Measurements from ENCODE around the gene DIAPH2.

Gene DIAPH2

DNA sequence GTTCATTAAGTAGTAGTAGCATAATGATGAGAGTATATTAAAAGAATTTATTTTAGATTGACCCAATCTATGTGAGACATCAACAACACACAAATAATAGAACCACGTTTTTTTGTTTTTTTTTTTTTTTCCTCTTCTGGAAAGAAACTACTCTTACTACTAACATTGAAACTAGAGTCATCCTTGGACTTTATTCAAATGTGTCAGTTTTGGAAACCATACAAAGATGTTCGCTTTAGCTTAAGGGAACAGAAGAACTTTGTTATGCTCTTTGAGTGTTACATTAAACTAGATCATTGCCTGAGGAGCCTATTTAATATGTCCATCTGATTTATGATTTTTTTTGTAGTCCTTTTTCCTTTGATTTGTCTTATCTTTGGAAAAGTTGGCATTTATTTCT is 365.8 kb downstream of the DIAPH2 start:
- DNase-seq (ENCODE audit: low read depth in 2 of 2) = no peak

DNA sequence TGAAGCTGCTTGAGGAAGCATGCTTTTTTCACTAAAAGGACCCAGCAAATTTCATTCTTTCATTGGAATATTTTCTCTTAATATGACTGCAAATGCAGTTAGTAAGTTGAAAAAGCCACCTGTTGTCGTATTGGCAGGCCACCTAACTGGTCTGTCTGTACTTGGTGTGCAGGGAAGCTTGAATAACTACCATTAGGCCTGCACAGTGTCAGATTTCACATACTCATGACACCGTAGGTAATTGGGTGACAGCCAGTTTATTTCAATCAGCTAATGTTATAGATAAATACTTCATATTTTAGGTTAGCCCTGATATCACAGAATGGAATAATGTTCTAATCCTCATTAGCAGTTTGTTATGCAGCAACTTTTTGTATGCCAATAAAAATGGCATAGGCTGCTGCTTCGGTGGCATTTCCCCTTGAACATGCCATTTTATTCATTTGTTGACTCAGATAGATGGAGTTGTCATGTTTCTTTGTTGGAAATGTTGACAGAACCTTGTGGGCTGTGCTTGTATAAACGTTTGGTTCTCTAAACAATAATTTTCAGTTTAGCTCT is 372.8 kb downstream of the DIAPH2 start:
- DNase-seq (ENCODE audit: low read depth in 2 of 2) = no peak

DNA sequence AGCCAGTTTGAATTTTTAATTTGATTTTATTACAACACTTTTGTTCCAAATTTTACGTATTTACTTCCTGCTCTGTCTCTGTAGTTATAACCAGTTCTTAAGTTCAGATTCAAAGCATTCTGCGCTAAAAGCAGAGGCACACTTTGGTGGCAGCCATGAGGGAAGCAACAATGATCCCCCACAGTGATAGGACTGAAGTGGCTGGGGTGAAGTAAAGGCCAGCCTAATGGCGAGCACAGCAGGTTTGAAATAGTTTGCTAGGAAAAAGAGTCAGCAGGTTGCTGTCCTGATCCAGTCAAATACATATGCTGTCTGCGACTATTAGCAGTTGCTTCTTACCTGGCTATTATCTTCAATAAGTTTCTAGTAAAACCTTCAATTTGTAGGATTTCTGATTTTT is 375.4 kb downstream of the DIAPH2 start:
- DNase-seq (ENCODE audit: low read depth in 2 of 2) = no peak

DNA sequence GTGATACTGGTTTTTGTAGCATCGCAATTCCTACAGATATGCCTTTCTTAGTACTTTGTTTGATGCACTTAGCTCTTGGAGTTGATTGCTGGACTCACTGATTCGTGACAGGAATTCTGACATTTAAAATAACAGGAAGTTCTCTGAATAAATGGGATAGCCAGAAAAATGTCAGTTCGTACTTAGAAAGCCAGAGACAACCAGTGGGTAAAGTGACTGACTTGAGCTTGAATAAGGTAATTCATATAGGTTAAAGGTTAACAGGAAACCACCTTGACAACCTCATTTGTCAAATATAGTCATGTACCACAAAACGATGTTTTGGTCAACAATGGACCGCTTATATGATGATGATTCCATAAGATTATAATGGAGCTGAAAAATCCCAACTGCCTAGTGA is 380.4 kb downstream of the DIAPH2 start:
- DNase-seq (ENCODE audit: low read depth in 2 of 2) = no peak

DNA sequence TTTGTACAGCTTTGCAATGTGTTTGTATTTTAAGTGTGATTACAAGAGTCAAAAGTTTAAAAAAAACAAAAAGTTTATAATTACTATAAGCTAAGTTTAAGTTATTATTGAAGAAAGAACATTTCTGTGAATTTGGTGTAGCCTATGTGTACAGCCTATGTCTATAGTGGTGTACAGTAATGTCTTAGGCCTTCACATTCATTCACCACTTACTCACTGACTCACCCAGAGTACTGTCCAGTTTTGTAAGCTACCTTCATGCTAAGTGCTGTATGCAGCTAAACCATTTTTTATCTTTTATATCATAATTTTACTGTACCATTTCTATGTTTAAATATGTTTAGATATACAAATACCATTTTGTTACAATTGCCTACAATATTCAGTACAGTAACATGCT is 381.3 kb downstream of the DIAPH2 start:
- DNase-seq (ENCODE audit: low read depth in 2 of 2) = no peak

DNA sequence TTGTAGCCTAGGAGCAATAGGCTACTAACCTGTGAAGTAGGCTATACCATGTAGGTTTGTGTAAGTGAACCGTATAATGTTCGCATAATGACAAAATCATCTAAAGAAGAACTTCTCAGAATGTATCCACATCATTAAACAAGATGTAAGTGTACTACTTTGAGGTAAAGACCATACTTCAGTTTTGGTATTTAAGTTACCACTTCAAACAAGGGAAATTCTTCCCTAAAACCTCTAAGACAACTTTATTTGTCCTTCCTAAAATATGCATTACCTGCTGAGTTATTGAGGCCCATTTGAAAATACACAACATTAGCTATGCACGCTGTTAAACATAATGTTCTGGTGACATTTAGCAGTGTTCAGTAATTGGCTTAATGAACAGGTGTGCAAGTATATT is 381.7 kb downstream of the DIAPH2 start:
- DNase-seq (ENCODE audit: low read depth in 2 of 2) = no peak

DNA sequence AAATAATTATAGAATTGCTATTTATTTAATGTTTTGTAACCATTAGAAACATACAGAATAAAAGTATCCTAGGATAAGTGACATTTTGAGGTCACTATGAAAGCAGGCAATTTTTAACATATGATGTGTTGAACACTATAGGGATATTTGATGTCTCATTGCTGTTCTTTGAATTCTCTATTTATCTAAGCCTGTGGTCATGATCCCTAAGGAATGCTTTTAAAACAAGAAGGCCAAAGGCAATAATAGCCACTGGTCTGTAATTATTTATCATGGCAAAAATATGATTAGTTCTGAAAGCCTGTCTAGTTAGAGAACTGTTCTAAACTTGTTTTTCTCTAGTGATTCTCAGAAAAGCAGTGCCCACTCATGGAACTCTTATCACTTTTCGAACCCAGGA is 385.7 kb downstream of the DIAPH2 start:
- DNase-seq (ENCODE audit: low read depth in 2 of 2) = no peak

DNA sequence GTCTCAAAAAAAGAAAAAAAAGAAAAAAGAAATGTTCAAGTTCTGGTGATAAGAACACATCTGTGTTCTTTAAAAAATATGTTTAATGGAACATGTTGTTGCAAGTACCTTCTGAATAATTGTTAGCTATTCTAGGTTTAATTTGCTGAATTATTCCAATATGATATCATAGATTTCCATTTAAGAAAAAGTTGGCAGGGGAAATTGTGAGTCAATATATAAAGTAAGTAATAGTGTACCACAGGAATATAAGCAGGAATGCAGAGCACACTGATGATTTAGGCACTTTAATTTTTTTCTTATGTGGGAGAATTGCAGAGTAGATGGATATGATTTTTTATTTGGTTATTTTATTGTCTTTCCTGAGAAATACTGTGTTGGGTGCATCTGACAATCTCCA is 389.8 kb downstream of the DIAPH2 start:
- DNase-seq (ENCODE audit: low read depth in 2 of 2) = no peak

DNA sequence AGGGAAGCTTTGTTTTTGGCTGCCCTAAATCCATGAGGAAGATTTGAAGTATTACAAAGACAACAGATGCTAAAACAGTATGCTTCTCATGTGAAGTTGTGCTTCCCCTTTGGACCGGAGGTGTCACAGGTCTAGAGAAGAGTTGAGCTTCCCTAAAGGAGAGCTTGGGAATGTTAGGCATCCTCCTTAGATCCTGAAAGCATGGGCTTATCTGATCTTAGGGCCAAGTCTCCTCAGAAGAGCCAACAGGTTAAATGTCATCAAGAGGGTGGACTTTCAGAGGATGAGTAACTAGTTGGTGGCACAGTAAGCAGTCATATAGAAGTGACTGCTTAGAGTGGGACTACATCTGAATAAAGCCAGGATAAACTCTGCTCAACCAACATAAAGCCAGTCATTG is 404.5 kb downstream of the DIAPH2 start:
- DNase-seq (ENCODE audit: low read depth in 2 of 2) = no peak

DNA sequence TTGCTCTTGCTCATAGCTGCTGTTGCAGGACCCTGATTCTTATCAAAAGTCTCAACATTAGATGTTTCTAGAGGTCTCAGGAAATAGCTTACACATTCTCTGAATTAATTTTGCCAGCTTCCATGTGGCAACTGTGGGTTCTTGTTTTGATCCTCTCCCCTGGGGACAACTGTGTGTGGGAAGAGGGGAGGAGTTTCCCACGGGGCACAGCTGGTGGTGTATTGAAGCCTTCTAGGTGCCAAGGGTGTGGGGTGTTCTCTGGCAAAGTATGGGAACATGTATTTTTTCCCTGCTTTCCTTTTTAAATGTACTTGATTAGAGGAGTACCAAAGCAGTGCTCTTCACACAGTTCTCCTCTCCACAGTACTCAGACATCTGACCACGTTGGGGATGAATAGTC is 411.7 kb downstream of the DIAPH2 start:
- DNase-seq (ENCODE audit: low read depth in 2 of 2) = no peak

DNA sequence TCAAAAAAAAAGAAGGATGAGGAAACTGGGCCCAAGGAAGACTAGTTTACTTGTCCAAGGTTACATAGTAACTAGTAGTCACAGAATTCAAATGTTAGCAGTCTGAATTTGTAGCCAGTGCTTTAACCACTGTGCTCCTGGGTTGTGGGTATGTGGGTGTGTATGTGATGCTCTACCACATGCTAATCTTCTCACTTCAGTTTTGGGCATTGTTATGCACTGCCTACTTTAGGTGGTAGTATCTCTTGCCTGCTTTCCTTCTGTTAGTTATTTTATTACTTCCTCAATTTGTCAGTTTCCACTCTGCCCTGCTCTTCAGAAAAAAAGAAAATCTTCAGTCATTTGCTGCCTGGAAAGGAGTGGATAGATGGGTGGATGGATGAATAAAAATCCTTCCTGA is 418.3 kb downstream of the DIAPH2 start:
- DNase-seq (ENCODE audit: low read depth in 2 of 2) = no peak

DNA sequence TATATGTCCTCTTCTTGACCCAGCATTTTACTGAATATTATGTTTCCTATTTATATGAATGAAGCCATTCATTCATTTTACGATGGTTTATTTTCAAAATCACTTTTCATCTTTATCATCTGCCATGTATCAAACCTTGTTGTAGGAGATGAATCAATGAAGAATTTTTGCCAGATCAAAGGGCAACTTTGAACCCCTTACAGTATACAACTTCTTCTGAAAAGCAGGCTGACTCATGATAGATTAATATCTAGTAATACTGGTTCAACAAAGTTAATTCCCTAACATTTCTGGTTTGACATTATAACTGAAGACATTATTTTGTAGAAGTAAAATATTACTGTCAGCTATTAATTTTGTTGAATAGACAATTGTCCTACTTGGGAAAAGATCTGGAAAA is 425.1 kb downstream of the DIAPH2 start:
- no peak for DNase-seq (ENCODE audit: low read depth in 2 of 2)

DNA sequence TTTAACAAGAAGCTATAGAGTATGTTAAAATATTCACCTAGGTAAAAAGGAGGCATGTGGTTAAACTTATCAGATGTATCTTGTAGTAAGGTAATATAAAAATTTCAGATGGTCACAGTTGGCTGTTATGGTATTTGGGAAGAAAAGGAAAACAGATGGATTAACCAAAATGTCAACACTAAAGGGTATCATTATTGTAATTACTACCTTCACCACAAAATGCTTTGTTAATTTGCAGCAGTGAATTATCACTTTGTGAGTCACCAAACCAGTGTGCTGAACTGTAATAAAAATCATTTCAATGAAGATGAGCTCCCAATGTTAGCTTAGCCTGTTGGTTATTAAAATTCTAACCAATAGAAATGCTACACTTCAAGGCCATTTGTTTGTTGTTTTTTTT is 432.9 kb downstream of the DIAPH2 start:
- no peak for DNase-seq (ENCODE audit: low read depth in 2 of 2)

DNA sequence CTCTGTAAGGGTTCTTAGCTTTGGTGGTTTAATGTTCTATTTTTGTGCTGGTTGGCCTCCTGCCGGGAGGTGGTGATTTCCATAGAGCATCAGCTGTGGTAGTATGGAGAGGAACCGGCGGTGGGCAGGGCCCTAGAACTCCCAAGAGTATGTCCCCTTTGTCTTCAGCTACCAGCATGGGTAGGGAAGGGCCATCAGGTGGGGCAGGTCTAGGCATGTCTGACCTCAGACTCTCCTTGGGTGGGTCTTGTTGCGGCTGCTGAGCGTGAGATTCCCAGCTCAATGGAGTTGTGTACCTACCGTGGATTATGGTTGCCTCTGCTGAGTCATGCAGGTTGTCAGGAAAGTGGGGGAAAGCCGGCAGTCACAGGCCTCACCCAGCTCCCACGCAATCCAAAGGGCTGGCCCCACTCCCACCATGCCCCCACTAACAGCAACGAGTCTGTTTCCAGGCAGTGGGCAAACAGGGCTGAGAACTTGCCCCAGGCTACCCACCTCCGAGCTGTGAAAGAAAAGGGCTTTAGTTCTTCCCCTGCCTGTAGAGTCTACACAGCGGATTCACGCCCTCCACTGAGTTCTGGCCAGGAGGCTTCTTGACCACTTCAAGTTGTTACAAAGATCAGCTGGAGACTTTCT is 434.9 kb downstream of the DIAPH2 start:
- DNase-seq (ENCODE audit: low read depth in 2 of 2) = no peak

DNA sequence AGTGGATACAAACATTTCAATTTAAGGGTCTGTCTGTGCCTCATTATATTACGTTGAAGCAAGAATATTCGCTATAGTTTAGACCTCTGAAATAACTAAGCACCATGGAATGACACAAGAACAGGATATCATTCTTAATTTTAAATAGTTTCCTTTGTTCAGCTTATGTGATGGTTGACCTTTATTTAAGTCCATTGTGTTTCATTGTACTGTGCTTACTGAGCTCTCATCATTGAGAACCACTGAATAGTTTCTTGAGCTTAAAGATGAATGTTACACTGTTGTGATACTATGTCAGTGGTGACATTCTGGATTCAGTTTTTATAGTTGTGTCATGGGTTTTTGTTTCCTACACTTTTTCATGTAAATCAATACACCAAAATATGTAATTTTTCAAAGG is 438.4 kb downstream of the DIAPH2 start:
- DNase-seq (ENCODE audit: low read depth in 2 of 2) = no peak

DNA sequence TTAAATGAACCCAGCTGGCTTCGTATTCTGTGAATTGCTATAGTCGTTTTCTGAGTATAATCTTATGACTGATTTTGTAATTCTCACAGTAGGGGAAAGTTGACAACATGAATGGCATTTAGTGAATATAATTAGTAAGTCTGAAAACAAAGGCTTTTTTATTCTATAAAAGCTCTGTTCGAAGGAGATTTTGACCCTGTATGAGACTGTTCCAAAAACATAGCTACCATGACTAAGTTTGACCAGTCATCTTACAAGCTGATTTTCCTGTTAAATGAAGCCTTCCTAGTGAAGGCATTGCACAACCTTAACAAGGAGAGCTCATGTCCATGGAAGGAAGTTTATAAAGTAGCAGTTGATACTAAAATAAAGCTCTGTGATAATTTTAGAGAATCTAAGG is 441.4 kb downstream of the DIAPH2 start:
- DNase-seq (ENCODE audit: low read depth in 2 of 2) = no peak

DNA sequence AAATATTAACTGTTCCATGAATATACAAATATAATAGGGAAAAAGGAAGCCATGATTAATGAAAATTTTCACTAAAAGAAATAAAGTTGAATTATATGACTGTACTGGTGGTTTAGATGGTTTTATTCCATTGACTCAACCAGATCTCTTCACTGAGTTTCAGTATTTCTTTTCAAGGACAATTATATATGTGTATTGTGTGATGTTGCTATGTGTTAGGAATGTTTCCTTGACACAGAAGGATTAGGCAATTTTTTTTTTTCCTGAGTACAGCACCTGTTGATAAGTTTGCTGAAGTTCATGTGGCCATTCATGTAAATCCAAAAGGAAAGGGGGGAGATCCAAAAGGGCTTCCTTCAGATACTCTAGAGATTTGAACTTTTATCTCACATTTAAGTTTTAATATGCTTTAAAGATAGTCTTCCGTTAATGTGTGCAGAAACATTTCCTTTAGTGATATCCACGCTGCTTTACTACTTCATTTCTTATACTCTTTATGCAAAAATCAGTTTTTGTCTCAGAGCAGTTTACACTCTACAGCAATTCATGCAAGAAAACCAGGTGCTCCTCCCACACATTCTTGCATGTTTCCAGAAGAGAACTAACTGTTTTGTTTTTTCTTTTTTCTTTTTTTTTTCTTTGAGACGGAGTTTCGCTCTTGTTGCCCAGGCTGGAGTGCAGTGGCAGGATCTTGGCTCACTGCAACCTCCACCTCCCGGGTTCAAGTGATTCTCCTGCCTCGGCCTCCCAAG is 448.2 kb downstream of the DIAPH2 start:
- no peak for DNase-seq (ENCODE audit: low read depth in 2 of 2)

DNA sequence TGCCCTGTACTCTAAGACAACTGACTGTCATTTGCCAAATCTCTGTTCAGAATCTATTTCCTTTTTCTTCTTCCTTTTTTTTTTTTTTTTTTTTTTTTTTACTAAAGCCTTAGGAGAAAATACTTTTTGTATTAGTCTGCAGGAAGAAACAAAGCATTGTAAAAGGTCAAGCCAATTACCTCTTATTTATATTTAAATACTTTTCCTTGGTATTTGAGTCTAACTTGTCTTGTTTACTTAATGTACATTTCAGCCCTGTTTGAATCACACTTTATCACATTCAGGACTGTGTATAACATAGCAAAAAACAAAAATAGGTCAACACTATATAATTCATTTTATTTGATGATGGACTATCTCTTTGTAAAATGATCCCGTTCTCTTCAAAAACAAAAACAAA is 461.3 kb downstream of the DIAPH2 start:
- no peak for DNase-seq (ENCODE audit: low read depth in 2 of 2)

DNA sequence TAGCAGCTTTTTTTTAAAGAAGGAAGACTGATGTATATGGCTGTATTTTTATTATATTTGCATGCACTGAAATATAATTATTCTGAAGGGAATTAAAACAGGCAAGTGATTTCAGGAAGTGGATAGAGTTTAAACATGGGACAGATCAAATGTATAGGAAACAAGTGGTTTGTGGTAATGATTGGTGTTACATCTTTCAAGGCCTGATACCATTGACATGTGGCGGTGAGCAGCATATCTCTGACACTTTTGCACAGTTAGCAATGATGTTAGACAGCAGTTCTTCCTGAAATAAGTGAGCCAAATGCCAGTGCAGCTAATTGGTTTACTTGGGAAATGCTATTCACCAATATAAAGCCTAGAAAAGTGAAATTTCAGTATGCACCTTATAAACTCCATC is 471.2 kb downstream of the DIAPH2 start:
- no peak for DNase-seq (ENCODE audit: low read depth in 2 of 2)

DNA sequence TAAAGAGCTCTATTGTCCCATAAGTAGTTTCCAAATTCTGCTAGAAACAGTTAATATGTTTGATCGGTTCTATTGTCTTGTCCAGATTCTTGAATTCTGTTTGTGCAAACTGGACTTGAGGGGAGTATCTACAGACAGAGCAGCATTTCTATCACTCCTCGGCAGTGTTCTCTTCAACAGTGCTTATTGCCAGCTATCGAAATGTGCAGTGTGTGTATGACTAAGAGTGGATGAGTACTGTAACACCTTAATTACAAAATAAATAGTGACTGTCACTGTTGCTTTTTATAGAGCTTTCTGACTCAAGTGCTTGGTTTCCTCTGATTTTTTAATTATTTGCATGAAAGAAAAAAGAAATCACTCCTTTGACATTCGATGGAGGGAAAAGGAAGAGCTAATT is 473.6 kb downstream of the DIAPH2 start:
- DNase-seq (ENCODE audit: low read depth in 2 of 2) = no peak

DNA sequence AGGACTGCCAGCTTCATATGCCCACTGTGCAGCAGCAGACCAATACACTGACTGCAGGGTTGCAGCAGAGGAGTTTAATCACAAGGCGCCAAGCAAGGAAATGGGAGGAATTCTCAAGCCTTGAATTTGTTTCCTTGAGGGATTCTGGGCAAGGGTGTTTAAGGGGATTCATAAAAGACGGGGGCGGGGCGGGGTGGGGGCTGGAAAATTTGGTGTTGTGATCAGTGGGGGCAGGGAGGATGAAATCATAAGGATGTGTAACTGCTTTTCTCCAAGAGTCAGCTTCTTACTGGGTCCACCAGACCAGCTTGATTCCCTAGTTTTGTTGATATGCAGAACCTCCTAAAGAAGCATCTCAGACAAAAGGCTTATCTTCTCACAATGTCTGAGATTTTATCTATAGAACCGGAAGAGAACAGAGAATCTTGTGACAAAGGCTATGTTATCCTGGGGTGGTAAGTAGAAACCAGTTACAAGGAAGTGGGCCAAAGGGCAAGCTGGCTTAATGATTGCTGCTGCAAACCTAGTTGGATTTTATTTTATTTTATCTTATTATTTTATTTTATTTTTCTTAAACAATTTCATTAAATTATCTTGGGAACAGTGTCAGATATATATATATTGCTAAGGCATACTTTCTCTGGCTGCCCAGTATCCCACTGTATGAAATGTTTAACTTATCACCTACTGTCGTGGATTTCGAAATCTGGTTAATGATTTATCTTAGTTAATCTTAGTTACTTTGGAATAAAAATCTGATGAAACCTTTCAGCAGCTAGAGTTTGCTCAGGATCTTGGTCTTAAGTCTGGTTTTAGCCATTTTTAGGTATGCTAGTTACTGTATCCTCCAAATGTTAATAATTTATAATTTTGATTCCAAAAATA is 475.5 kb downstream of the DIAPH2 start:
- DNase-seq (ENCODE audit: low read depth in 2 of 2) = no peak

DNA sequence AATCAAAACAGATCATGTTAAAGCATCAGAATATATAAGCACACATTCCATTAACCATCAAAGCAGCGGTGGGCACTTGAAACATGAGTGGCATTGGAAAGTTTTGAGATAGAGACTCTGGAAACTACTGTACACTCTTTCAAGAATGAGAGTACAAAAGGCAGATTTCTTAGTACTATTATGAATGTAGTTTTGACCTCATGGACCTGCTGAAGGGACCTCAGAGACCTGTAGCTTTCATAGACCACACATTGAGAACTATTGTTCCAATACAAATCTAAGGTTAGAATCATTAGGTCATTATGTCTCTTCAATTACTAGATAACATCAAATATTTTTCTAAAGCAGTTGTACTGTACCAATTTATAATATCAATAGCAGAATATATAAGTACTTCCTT is 482.7 kb downstream of the DIAPH2 start:
- no peak for DNase-seq (ENCODE audit: low read depth in 2 of 2)

DNA sequence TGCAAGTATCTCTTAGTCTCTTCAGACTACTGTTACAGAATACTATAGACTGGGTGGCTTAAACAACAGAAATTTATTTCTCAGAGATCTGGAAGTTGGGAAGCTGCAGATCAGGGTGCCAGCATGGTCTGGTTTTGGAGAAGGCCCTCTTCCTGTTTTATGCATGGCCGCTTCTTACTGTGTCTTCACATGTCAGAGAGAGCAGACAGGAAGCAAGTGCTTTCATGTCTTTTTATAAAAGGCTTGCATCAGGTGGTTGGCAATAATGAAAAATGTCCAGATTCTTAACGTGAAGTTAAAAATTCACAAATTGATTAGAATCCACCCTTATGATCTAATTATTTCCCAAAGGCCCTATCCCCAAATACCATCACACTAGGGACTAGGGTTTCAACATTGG is 484.0 kb downstream of the DIAPH2 start:
- no peak for DNase-seq (ENCODE audit: low read depth in 2 of 2)
